Measurements from ENCODE around the gene ADNP.
"Not testable (repeated sequence)": the region's sequence is repeated elsewhere in the genome, so short reads cannot be mapped to it uniquely, and the experiment has no call there.

The ADNP gene

DNA sequence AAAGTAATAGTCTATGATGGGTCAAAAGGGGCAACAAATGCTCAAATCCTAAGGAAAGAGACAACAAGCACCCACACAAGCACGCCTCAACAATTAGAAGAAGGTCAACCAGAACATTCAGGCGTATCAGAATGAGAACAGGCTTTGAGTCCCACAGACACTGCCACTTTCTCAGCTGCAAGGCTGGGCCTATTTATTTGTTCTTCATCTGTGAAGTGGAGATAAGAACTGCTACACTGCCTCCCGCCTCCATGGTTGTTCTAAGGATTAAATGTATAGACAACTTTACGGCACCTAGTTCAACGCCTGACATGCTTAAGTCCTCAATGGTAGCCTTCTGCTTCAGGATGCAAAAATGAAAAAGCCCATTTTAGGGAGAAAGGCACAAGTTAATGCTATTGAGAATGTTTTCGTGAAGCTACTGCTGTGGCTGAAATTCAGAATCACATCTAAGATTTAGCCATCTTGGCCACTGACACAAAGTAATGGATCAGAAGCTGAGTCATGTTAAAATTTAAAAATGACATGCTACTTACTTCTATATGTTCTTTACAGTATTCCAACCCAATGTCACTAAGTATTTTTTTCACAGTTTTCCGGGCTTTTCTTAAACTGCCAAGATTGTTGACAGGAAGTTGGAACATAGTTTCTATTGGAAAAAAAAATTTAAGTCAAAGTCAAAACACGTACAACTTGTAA is 27.7 kb downstream of the ADNP start:
- no peak for DNase-seq (ENCODE audit: extremely low read depth in 1 of 2, low read depth in 1 of 2)

DNA sequence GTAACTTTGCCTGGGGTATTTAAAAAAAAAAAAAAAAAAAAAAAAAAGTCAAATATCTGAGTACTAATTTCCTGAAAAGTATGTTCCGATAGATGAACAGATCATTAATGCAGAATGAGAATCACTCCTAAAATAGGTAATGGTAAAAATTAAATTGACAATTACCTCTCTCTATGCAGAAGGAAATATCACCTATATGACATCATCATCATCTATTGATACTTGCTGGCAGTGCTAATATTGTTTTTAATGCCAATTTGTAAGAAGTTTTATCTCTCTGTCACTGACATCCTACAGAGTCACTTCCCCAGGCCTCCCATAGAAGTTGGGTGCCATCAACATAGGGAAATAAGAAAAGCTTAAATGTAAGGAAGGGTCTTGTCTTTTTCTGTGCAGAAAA is 29.9 kb downstream of the ADNP start:
- no peak for DNase-seq (ENCODE audit: extremely low read depth in 1 of 2, low read depth in 1 of 2)

DNA sequence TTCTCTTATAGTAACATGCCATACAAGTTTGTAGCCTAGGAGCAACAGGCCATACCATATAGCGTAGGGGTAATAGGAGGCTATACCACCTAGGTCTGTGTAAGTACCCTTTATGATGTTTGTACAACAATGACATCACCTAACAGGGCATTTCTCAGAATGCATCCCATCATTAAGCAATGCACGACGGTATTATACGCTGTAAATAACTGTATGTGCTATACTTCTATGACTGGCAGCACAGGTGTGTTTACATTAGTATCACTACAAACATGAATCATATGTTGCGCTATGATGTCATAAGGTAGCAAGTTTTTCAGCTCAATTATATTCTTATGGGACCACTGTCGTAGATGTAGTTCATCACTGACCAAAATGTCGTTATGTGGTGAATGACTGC is 31.0 kb downstream of the ADNP start:
- DNase-seq (ENCODE audit: extremely low read depth in 1 of 2, low read depth in 1 of 2), result no peak

DNA sequence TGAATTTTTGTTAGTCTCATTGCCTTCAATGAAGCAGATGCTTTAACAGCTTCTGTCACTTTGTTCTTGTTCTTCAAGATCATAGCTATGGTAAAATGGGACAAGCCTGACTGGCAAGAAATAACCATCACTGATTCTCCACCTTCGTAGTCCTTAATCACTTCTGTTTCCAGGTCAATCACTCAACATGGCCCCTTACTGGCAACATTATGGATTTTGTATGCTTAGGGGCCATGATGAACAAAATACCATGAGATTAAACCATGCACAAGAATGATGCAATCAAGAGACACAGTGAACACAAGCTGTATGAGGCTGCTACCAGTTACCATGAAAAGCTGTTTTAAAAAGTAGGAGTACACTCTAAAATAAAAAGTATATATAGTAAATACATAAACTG is 32.8 kb downstream of the ADNP start:
- no peak for DNase-seq (ENCODE audit: extremely low read depth in 1 of 2, low read depth in 1 of 2)

DNA sequence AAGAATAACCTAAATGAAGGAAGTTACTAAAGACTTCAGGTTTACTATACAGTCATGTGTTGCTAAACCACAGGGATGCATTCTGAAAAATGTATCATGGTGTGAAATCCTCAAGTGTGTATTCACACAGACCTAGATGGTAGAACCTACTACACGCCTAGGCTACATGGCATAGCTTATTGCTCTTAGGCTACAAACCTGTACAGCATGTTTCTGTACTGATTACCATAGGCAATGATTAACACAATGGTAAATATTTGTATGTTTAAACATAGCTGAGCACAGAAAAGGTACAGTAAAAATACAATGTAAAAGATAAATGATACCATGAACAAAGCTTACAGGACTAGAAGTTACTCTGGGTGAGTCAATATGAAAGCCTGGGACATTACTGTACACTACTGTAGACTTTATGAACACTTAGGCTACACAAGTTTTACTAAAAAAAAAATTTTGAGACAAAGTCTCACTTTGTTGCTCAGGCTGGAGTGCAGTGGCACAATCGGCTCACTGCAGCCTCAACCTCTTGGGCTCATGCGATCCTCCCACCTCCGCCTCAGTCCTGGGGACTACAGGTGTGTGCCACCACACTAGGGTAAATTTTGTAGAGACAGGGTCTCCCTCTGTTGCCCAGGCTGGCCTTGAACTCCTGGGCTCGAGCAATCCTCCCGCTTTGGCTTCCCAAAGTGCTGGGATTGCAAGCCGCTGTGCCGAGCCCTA is 36.0 kb downstream of the ADNP start:
- DNase-seq (ENCODE audit: extremely low read depth in 1 of 2, low read depth in 1 of 2), result no peak

DNA sequence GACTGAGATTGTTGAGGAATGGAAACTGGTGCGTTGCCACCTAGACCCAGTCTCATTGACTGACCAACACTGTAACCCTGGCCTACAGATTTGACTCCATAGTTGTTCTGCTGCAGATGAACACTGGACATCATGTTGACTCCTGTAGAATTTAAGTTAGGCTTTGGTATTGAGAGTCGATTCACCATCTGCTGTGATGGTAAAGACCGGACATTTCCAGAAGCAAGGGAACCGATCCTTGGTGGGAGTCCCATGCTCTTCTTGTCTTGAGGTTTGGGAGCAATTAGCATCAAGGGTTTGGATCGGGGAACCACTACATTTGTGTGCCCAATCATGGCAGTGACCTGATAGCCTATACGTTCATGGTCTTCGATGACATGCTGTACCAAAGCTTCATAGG is 37.6 kb downstream of the ADNP start:
- DNase-seq (ENCODE audit: extremely low read depth in 1 of 2, low read depth in 1 of 2), result no peak

DNA sequence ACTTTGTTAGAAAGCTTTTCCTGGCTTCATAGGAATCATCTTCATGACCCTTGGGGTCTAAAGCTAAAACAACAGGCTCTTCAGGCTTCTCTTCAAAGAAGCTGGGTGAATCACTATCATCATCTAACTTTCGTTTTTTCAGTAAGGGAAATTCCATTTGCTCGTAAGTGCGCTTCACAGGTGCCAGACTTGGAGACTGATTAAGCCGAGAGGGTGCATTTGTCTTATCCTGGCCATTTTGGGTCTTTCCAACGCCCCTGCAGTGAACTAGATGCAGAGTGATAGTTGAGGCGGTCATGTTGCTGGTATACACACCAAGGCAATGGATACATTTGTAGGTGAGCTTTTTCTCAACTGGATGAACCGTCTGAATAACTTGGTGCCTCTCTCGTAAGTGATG is 38.8 kb downstream of the ADNP start:
- DNase-seq (ENCODE audit: extremely low read depth in 1 of 2, low read depth in 1 of 2), result no peak

DNA sequence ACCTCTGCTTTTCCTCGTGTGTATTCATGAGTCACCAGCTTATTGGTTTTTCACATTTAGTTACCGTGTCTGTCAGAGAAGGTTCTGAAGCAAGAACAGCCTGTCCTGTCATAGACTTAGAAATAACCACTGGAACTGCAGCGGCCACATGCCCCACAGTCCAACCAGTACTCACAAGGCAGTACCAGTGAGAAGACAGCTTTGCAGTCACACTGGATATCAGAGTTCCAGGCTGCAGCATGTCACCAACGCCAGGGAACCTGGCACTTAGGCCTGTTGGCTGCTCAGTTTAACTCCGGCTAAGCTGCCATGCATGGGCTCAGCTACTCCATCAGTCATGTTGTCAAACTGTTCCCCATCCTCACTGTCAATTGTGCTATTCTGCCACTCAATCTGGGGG is 40.1 kb downstream of the ADNP start:
- DNase-seq (ENCODE audit: extremely low read depth in 1 of 2, low read depth in 1 of 2), result no peak

DNA sequence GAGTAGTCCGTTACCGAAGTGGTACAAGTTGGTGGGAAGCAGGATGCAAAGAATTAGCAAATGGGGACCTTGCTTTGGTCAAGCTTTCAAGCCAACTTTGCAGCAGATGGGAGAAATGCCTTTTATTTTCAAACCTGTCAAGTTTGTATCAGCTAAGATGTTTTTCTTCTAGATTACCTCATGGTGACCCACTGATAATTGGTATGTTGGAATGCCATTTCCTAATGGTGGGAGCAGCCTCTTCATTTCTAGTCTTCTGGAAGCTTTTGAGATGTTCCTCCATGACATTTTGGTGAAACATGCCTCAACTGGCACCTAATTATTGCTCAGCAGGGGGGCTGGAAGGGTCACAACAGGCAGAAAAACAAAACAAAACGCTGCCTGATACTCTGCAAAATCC is 43.7 kb downstream of the ADNP start:
- DNase-seq (ENCODE audit: extremely low read depth in 1 of 2, low read depth in 1 of 2), result no peak

DNA sequence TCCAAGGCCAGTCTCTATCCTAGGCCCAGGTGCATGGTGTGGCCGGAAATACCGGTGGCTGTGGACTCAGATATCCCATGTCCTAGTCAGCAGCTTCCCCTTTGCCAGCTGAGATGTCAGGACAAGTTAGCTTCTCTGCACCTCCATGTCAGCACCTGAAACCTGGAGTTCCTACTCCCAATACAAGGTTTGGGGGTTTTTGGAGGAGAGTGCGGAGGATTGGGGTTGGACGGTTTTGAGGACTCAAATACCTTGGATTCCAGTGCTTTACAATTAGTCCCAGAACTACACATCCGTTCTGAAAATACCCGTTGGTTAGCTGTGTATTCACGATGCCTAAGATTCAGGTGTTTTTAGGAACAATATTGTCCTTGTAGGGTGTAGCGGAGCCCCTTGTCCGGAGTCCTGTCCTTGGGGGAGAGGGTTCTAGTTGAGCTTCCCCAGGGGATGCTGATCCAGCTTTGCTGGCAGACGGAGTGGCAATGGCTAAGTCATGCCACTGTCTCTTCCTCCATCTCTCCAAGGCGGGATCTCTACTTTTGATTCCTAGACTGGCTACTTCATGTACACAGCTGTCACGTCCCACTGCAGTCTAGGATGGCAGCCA is 45.0 kb downstream of the ADNP start:
- no peak for DNase-seq (ENCODE audit: extremely low read depth in 1 of 2, low read depth in 1 of 2)

DNA sequence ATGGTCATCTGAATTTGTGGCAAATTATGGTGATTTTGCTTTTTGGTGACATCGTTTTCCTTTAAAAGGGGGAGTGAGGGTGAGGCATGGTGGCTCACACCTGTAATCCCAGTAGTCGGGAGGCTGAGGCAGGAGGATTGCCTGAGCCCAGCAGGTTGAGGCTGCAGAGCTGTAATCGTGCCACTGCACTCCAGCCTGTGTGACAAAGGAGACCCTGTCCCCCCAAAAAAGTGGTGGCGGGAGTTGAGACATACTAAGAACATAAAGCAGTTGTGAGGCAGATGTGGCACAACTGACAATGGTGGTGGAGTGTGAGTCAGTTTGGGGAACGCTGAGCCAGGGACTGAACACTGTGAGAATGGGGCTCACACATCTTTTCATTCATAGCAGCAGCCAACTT is 45.5 kb downstream of the ADNP start:
- no peak for DNase-seq (ENCODE audit: extremely low read depth in 1 of 2, low read depth in 1 of 2)

DNA sequence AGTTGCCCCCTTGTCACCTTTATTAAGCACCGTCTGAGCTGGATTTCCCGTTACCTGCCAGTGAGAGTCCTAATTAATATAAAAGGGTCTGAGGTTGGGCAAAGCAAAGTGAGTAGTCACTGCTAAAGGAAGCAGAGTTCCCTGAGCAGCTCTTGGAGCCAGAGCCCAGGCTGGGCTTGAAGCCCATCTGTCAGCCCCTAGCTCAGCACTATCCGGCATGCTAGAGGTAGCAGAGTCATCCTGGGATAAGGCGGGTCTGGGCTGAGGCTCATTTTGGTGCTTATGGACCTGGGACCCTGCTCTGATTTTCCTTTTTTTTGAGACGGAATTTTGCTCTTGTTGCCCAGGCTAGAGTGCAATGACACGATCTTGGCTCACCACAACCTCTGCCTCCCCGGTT is 46.2 kb downstream of the ADNP start:
- no peak for DNase-seq (ENCODE audit: extremely low read depth in 1 of 2, low read depth in 1 of 2)

DNA sequence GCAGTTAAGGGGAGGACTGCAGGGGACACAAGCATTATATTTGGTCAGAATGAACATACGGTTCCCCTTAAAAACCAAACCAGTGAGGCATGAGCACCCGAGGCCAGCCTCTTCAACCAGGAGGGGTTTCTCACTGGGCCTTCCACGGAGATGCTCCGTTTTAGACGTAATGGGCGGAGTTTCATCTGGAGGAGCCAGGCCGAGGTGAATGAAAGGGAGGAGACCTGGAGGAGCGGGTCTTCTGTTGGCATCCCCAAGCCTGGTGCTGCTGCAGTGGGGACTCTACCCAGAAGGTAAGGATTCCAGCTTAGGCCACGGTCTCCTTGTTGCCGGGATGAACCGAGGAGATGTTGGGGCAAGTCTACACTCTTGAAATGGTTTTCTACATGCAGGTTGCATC is 47.4 kb downstream of the ADNP start:
- no peak for DNase-seq (ENCODE audit: extremely low read depth in 1 of 2, low read depth in 1 of 2)

DNA sequence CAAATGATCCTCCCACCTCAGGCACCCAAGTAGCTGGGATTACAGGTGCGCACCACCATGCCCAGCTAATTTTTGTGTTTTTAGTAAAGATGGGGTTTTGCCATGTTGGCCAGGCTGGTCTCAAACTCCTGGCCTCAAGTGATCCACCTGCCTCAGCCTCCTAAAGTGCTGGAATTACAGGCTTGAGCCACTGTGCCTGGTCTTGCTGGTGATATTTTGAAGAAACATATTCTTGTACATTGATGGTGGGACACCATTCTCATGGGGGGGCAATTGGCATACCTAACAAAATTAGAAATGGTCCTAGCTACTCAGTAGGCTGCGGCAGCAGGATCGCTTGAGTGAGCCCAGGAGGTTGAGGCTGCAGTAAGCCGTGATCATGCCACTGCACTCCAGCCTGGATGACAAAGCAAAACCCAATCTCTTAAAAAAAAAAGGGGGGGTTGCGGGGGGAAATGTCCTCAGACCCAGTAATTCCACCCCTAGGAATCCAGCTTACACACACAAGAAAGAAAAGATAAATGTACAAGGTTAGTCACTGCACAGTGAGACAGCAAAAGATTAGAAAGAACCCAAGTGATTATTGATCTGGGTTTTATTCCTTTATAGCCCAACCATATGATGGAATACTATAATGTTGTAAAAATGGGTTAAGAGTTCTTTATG is 49.3 kb downstream of the ADNP start:
- not testable (repeated sequence) for DNase-seq (ENCODE audit: extremely low read depth in 1 of 2, low read depth in 1 of 2)

DNA sequence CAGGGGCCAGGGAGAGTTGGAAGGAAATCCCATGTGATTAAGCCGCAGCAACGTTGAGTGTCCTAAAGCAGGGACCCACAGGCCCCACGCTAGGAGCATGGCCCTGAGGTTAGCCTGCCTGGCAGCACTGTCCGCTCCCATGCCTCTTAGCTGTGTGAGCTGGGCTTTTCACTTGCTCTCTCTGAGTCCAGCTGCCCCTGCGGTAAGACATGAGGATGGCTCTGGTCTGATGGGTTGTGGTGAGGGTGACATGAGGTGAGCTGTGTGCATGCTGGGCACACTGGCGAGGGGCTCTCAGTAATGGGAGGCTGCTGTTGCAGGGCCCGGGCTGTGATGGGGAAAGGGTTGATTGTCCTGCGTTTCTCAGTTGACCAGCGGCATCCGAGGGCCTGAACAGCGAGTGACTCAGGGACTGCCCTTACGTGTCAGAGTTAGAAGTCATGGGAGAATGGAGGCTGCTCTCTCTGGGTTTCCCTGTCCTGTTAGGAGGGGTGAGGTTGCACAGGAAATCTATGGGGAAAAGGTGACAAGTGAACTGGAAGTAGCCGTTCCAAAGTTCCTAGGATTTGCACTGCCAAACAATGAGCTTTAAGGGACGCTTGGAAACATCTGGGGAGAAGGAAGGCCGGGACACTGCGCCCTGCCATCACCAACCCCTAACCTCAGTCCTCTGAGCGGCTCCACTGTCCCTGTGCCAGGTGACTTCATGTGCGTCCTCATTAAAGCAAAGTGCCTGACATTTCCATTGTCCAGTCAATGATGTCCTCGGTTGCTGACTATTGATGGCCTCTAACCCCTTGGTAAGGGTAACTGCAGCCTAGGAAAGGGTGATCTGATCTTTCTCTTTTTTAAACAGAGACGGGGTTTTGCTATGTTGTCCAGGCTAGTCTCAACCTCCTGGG is 51.3 kb downstream of the ADNP start:
- DNase-seq (ENCODE audit: extremely low read depth in 1 of 2, low read depth in 1 of 2), result no peak

DNA sequence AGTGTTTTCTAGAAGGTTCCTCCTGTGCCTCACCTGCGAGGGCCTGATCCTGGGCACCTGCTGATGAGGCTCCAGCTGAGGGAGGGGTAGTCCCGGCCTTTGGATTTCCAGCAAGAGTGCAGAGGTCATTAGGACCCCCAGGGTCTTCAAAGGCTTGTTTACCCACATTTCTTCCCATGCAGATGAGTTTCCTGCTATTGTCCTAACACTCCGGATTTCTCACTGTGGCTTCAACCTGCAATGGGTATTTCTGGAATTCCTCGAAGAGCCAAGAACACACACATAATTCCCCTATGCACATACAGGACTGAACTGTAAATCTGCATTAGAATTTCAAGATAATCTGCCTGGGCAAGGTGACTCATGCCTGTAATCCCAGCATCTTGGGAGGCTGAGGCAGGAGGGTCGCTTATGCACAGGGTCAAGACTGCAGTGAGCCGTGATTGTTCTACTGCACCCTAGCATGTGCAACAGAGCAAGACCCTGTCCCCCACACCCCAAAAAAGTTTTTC is 53.9 kb downstream of the ADNP start:
- no peak for DNase-seq (ENCODE audit: extremely low read depth in 1 of 2, low read depth in 1 of 2)

DNA sequence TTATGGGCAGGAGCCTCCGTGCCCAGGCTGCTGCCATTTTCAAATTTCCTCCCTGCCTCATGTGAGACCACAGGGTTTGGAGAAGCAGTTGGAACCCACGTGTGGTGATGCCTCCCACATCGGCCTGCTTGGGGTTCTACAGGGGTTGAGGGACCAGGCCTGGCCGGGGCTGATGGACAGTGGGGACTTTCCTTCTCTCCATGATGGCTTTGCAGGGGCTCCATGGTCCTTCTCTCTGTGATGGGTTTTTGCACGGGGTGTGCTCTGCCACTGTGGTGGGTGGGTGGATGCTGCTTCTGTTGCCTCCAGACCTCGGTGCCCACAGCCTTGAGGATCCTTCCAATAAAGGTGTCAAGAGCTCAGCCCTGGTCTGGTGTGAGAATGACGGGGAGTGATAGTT is 54.4 kb downstream of the ADNP start:
- DNase-seq (ENCODE audit: extremely low read depth in 1 of 2, low read depth in 1 of 2), result no peak

DNA sequence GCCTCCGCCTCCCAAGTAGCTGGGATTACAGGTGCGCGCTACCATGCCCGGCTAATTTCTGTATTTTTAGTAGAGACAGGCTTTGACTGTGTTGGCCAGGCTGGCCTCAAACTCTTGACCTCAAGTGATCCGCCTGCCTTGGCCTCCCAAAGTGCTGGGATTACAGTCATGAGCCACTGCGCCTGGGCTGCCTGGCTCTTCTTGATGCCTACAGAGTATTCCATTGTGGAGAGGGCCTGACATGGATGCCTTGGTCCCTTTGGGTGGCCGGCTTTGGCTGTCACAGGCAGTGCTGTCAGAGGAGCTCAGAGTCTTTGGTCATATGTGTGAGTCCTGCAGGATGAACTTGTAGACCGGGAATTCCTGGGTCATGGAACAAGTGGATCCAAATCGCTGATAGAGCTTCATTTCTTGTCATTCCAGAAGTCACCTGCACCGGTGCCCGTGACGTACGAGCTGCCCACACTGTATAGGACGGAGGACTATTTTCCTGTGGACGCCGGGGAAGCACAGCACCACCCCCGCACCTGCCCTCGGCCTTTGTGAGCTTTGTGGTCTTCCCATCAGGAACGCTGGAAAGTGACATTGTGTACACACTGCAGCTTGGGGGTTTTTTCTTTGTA is 55.1 kb downstream of the ADNP start:
- no peak for DNase-seq (ENCODE audit: extremely low read depth in 1 of 2, low read depth in 1 of 2)

DNA sequence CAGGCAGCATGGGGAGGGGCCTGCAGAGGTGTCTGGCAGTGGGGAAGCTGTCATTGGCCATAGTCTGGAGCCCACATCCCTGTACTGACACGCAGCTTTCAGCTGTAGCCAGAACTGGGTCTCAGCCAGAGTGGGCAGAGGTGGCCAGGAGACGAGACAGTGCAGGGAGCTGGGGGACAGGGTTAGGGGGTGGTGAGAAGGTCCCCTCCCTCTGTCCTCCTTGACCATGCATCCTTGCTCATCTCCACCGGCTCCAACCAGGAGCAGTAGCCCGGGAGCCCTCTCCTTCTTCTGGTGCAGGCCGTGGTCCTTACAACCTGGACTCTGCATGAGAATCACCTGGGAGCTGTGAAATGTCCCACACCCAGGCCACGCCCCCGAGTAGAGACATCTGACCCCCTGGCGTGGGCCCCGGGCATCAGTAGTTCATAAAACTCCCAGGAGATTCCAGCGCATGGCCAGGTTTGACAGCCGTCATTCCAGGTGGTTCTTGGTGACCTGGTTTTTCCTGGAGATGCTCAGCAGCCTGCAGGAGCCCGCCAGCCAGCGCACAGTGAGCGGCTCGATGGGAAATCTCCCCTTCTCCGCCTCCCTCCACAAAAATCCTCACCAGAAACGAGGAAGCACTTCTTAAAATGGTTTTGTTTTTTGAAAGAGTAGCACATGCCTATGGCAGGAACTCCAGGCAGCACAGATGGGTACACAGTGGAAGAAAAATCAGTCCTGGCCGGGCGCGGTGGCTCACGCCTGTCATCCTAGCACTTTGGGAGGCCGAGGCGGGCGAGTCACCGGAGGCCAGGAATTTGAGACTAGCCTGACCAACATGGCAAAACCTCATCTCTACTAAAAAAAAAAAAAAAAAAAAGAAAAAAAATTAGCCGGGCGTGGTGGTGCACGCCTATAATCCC is 56.2 kb downstream of the ADNP start:
- no peak for DNase-seq (ENCODE audit: extremely low read depth in 1 of 2, low read depth in 1 of 2)
